Measurements from ENCODE around the gene DCP1B. TPM values are rescaled to one million over a fixed set of nuclear protein-coding genes. Genes with fewer than 3 reads are reported as not detected.

Gene DCP1B
- total RNA-seq, 1 donor from 2014 or later = 17.4 TPM

DNA sequence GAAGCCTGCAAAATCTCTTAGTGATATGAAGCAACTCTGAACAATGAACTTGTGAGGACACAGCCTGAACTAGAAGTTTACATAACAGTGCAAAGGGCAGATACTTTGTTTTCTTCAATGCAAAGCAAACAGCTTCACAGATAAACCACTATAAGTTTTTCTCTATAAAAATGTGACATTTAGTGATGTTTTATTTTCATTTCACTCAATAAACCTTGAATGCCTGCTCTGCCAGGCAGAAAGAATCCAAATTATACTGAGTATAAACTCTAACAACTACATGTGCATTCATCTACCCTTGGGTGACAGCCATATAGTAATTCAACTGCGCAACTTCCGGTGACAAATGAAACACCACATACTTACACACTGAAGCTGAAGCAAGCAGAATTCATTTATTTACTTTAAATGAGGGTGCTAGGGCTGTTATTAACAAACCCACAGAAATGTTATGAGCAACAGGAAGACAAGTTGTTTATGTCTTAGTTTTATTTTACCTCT lies 10.3 kb downstream of the DCP1B start:
- TF ChIP-seq POLR2A (IDR thresholded peaks at IDR 0.05) (no peak), POLR2AphosphoS5 (IDR thresholded peaks at IDR 0.05; ENCODE audit: insufficient read depth in 1 of 2, low read depth in 1 of 2) (no peak)
- TF ChIP-seq, protein P1, sequence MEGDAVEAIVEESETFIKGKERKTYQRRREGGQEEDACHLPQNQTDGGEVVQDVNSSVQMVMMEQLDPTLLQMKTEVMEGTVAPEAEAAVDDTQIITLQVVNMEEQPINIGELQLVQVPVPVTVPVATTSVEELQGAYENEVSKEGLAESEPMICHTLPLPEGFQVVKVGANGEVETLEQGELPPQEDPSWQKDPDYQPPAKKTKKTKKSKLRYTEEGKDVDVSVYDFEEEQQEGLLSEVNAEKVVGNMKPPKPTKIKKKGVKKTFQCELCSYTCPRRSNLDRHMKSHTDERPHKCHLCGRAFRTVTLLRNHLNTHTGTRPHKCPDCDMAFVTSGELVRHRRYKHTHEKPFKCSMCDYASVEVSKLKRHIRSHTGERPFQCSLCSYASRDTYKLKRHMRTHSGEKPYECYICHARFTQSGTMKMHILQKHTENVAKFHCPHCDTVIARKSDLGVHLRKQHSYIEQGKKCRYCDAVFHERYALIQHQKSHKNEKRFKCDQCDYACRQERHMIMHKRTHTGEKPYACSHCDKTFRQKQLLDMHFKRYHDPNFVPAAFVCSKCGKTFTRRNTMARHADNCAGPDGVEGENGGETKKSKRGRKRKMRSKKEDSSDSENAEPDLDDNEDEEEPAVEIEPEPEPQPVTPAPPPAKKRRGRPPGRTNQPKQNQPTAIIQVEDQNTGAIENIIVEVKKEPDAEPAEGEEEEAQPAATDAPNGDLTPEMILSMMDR (IDR thresholded peaks at IDR 0.05) = no peak
- Histone ChIP-seq H3K4me1 (peaks cover 27% of the 10 kb centered on the region), H3K36me3 (peaks cover 0 to 9% of the 10 kb centered on the region in 2 donors), H3K27me3 (no peaks in the 10 kb centered on the region), H3K9me3 (no peaks in the 10 kb centered on the region), H3K4me3 (no peak overlapping the region), H3K27ac (peak overlapping the region; percentile 3)
- intact Hi-C loops (cut with DNase I) = no loop called here
- DNase-seq (ENCODE audit: extremely low spot score in 2 of 2) = no peak

DNA sequence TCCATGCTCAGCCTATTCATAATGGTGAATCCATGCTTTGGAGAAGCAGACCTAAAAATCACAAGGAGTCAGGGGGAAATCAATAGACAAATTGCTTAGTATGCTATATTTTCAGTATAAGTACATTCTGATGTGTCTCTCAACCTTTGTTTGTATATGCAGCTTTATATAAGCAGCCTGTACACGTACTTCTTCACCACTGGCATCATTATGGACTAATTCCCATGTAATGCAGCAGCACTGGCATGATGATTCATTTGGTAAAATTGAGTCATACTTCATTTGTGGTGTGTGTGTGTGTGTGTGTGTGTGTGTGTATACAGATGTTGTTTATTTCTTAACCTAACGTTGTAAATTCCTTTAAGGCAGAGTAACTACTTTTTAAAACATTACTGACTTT lies 10.9 kb downstream of the DCP1B start:
- Histone ChIP-seq H3K4me3 (no peak overlapping the region), H3K27me3 (no peaks in the 10 kb centered on the region), H3K36me3 (peaks cover 0 to 14% of the 10 kb centered on the region in 2 donors), H3K4me1 (peaks cover 27% of the 10 kb centered on the region), H3K27ac (peak overlapping the region; percentile 49), H3K9me3 (no peaks in the 10 kb centered on the region)
- no peak for TF ChIP-seq POLR2A (IDR thresholded peaks at IDR 0.05)
- TF ChIP-seq, protein P1 (IDR thresholded peaks at IDR 0.05) = no peak
- peak in 1 of 2 donors; percentile 10 for TF ChIP-seq POLR2AphosphoS5 (IDR thresholded peaks at IDR 0.05; ENCODE audit: insufficient read depth in 1 of 2, low read depth in 1 of 2)
- DNase-seq (ENCODE audit: extremely low spot score in 2 of 2) = no peak
- intact Hi-C loops (cut with DNase I) = no loop called here

DNA sequence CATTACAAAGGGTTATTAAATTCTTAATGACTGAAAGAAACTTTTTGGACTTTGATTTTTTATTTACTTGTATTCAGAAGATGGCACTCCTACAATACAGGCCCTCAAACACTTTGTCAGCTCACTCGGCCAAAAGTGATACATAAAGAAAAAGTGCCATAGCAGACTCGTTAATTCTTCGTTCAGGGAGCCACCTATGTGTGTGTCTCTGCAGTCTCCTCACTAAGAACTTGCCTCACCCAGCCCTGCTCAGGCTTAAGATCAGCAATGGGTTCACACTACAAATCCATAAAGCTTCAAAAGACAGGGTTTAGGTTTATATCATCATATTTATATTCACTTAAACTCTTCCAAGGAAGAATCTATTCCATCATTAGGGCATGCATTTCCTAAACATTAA lies 11.5 kb downstream of the DCP1B start:
- Histone ChIP-seq H3K9me3 (no peaks in the 10 kb centered on the region), H3K27ac (peak overlapping the region; percentile 49), H3K4me1 (peaks cover 27% of the 10 kb centered on the region), H3K36me3 (peaks cover 0 to 19% of the 10 kb centered on the region in 2 donors), H3K4me3 (no peak overlapping the region), H3K27me3 (no peaks in the 10 kb centered on the region)
- intact Hi-C loops (cut with DNase I) = no loop called here
- no peak for TF ChIP-seq POLR2A (IDR thresholded peaks at IDR 0.05)
- TF ChIP-seq, protein P1 (IDR thresholded peaks at IDR 0.05) = no peak
- no peak for TF ChIP-seq POLR2AphosphoS5 (IDR thresholded peaks at IDR 0.05; ENCODE audit: insufficient read depth in 1 of 2, low read depth in 1 of 2)
- DNase-seq (ENCODE audit: extremely low spot score in 2 of 2) = no peak

DNA sequence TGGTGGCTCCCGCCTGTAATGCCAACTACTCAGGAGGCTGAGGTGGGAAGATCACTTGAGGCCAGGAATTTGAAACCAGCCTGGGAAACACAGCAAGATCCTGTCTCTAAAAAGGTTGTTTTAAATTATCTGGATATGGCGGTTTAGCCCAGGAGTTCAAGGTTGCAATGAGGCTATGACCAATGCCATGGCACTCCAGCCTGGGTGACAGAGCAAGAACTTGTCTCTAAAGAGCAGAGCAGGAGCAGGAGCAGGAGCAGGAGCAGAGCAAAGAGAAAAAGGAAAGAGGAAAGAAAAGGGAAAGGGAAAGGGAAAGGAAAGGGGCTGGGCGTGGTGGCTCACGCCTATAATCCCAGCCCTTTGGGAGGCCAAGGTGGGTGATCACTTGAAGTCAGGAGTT lies 15.1 kb downstream of the DCP1B start:
- TF ChIP-seq POLR2AphosphoS5 (IDR thresholded peaks at IDR 0.05; ENCODE audit: insufficient read depth in 1 of 2, low read depth in 1 of 2) (no peak), POLR2A (IDR thresholded peaks at IDR 0.05) (no peak)
- TF ChIP-seq, protein P1 (IDR thresholded peaks at IDR 0.05) = no peak
- DNase-seq (ENCODE audit: extremely low spot score in 2 of 2) = no peak
- Histone ChIP-seq H3K4me1 (peaks cover 13% of the 10 kb centered on the region), H3K27ac (no peak overlapping the region), H3K27me3 (no peaks in the 10 kb centered on the region), H3K9me3 (peaks cover 5% of the 10 kb centered on the region), H3K36me3 (peaks cover 0 to 27% of the 10 kb centered on the region in 2 donors), H3K4me3 (no peak overlapping the region)
- intact Hi-C loops (cut with DNase I) = no loop called here

DNA sequence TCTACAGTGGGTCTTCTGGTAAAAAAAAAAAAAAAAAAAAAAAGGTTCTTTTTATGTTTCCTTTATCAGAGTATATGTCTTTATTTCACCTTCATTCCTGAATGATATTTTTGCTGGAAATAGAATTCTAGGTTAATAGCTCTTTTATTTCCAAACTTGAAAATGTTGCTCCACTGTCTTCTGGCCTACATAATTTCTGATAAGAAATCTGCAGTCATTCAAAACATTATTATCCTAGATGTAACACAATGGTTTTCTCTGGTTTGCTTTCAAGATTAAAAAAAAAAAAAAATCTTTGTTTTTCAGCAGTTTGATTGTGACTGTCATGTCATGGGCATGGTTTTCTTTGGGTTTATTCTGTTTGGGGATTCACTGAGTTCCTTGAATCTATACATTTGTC lies 19.5 kb downstream of the DCP1B start:
- H3K36me3 ChIP-seq = peaks cover 0 to 29% of the 10 kb centered on the region in 2 donors

More for the DNA sequence above, 19.5 kb downstream of the DCP1B start:
- Histone ChIP-seq H3K9me3 (peaks cover 5% of the 10 kb centered on the region), H3K4me1 (no peaks in the 10 kb centered on the region), H3K27ac (no peak overlapping the region), H3K27me3 (no peaks in the 10 kb centered on the region), H3K4me3 (no peak overlapping the region)
- intact Hi-C loops (cut with DNase I) = no loop called here
- no peak for TF ChIP-seq POLR2AphosphoS5 (IDR thresholded peaks at IDR 0.05; ENCODE audit: insufficient read depth in 1 of 2, low read depth in 1 of 2)
- TF ChIP-seq, protein P1 (IDR thresholded peaks at IDR 0.05) = no peak
- TF ChIP-seq POLR2A (IDR thresholded peaks at IDR 0.05) = no peak
- no peak for DNase-seq (ENCODE audit: extremely low spot score in 2 of 2)
